HCT116 (cell line): ENCODE results near the gene PLCB4.

Source experiments
- CTCF ChIP-seq, 3 experiments: fragments of 200-600 bp in 1 of 3; sonication (generic) in 1 of 3; IDR thresholded peaks in 2 of 3; conservative IDR thresholded peaks in 1 of 3; 2 replicates each; pipeline ENCODE4 v1.5.1; 2012 to 2017; ENCODE audit warnings: low read depth in 2 of 3, low read length in 2 of 3, antibody characterized with exemption in 1 of 3, borderline replicate concordance in 1 of 3, control low read depth in 1 of 3, mild to moderate bottlenecking in 1 of 3, mixed read lengths in 1 of 3, mixed run types in 1 of 3, moderate library complexity in 1 of 3; ENCODE audit not compliant: insufficient read depth in 1 of 3
- EZH2phosphoT487 ChIP-seq: fragments of 200-600 bp; IDR thresholded peaks from 2 replicates; pipeline ENCODE4 v1.6.1; 2018; ENCODE audit warnings: antibody characterized with exemption, borderline replicate concordance
- MAX ChIP-seq: IDR thresholded peaks from 2 replicates; pipeline ENCODE4 v1.6.1; 2012

- TF ChIP-seq CTCF (IDR thresholded peaks at IDR 0.05 in 2 of 3, conservative IDR thresholded peaks at IDR 0.05 in 1 of 3; ENCODE audit: borderline replicate concordance in 1 of 3, insufficient read depth in 1 of 3, low read depth in 2 of 3, low read length in 2 of 3) (no peak), MAX (no peak), EZH2phosphoT487 (no peak)
Measured at GRCh38 chr20:9147547-9148024, 78.7 kb downstream of the PLCB4 start.
